ENCODE measurements around the gene FGG. TPM values are rescaled to one million over a fixed set of nuclear protein-coding genes. Genes with fewer than 3 reads are reported as not detected.

The FGG gene
- total and polyA plus RNA-seq, 2 of the 13 experiments (the other 11 are each of a cell fraction or from before 2014, with no cell fraction given) = 1,037 to 2,423 TPM

DNA sequence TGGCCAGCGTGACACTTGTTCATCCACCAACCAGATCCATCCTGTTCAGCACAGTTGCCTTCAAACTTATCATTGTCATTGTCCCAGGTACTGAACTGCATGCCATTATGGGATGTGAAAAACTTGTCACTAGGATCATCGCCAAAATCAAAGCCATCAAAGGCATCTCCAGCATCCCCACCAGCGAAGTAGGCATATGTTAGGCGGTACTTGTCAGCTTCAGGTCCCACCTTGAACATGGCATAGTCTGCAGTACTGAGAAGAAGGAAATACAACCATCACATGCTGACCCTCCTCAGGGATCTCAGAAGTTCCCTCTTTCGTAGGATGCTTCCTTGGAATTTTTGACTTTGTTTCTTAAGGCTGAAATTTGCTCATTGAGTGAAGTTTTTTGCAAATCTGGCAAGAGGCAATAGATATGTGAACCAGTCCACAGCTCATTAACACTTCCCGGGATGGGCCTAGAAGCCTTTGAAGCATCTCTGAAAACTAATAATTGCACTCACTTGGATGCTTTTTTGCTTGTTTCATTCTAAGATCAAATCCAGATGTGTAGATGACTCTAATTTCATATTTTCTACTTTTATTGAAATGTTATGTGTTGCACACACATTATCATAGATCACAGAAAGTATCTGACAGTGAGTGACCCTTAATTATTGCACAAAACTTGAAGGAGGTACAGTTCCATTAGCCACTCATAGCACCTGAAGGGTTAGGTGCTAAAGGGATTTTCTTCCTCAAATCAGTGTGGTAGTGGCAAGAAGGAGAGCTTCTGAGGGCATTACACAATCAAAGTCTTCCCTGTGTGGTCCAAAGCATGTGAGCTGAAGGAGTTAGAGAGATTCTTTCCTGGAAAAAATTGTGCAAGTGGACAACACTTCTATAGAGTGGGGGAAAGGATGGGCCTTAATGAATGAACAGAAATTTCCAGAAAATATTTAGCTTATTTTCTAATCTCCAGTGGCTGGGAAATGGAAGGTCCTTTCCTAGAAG, 5.4 kb downstream of the FGG start (continued):
- no peak for TF ChIP-seq USF2 (IDR thresholded peaks at IDR 0.05; ENCODE audit: low read depth, low read length)
- TF ChIP-seq USF2 (CRISPR knock-in tag; IDR thresholded peaks at IDR 0.05; ENCODE audit: borderline replicate concordance) = no peak
- no peak for TF ChIP-seq RNF2 (conservative IDR thresholded peaks at IDR 0.05; ENCODE audit: low read depth)
- TF ChIP-seq ZNF652 (CRISPR knock-in tag; IDR thresholded peaks at IDR 0.05; ENCODE audit: borderline replicate concordance, low read depth) = no peak
- no peak for TF ChIP-seq ZNF143 (CRISPR knock-in tag; IDR thresholded peaks at IDR 0.05)
- no peak for TF ChIP-seq IKZF4 (CRISPR knock-in tag; IDR thresholded peaks at IDR 0.05; ENCODE audit: borderline replicate concordance, low read depth, not compliant biosample characterization)
- no peak for TF ChIP-seq ZBTB3 (CRISPR knock-in tag; IDR thresholded peaks at IDR 0.05; ENCODE audit: borderline replicate concordance, low read depth)
- no peak for TF ChIP-seq MEF2D (CRISPR knock-in tag; IDR thresholded peaks at IDR 0.05)
- TF ChIP-seq PAF1 (CRISPR knock-in tag; IDR thresholded peaks at IDR 0.05) = peak; percentile 84
- TF ChIP-seq PHF20 (CRISPR knock-in tag; IDR thresholded peaks at IDR 0.05) = no peak
- no peak for TF ChIP-seq CHD2 (IDR thresholded peaks at IDR 0.05; ENCODE audit: low read depth, low read length)
- TF ChIP-seq RBFOX2 (IDR thresholded peaks at IDR 0.05; ENCODE audit: low read depth, low read length) = peak; percentile 51
- TF ChIP-seq POGZ (CRISPR knock-in tag; IDR thresholded peaks at IDR 0.05) = no peak
- no peak for TF ChIP-seq ZKSCAN5 (CRISPR knock-in tag; IDR thresholded peaks at IDR 0.05)
- 0 out of 2 replicates have a peak, but pooled peaks have one; percentile 27 for TF ChIP-seq NCOA5 (CRISPR knock-in tag; IDR thresholded peaks at IDR 0.05)
- TF ChIP-seq SALL2 (CRISPR knock-in tag; IDR thresholded peaks at IDR 0.05) = no peak
- no peak for TF ChIP-seq NFE2L1 (CRISPR knock-in tag; IDR thresholded peaks at IDR 0.05; ENCODE audit: borderline replicate concordance)
- TF ChIP-seq ZNF260 (CRISPR knock-in tag; IDR thresholded peaks at IDR 0.05; ENCODE audit: borderline replicate concordance, low read depth) = no peak
- no peak for TF ChIP-seq ARNT2 (CRISPR knock-in tag; IDR thresholded peaks at IDR 0.05; ENCODE audit: low read depth)
- TF ChIP-seq CEBPG (CRISPR knock-in tag; IDR thresholded peaks at IDR 0.05) = no peak
- TF ChIP-seq ZNF891 (CRISPR knock-in tag; IDR thresholded peaks at IDR 0.05) = no peak
- no peak for TF ChIP-seq ZNF674 (CRISPR knock-in tag; IDR thresholded peaks at IDR 0.05; ENCODE audit: low read depth)
- no peak for TF ChIP-seq TSC22D2 (CRISPR knock-in tag; IDR thresholded peaks at IDR 0.05; ENCODE audit: borderline replicate concordance)
- no peak for TF ChIP-seq ZNF747 (CRISPR knock-in tag; IDR thresholded peaks at IDR 0.05; ENCODE audit: borderline replicate concordance)
- TF ChIP-seq ATAD3A (CRISPR knock-in tag; IDR thresholded peaks at IDR 0.05) = no peak
- no peak for TF ChIP-seq ESRRA (CRISPR knock-in tag; IDR thresholded peaks at IDR 0.05; ENCODE audit: low read depth)
- no peak for TF ChIP-seq MIER2 (CRISPR knock-in tag; IDR thresholded peaks at IDR 0.05)
- TF ChIP-seq ZSCAN5A (CRISPR knock-in tag; IDR thresholded peaks at IDR 0.05; ENCODE audit: borderline replicate concordance) = 0 out of 2 replicates have a peak, but pooled peaks have one; percentile 43
- TF ChIP-seq POLR2A (IDR thresholded peaks at IDR 0.05; ENCODE audit: insufficient read depth in 1 of 2, low read depth in 2 of 2, low read length in 2 of 2) = peak; percentile 40 to 45; a peak in 2 of 4 replicates
- TF ChIP-seq ZSCAN22 (CRISPR knock-in tag; IDR thresholded peaks at IDR 0.05) = no peak

Measured in HepG2 (cell line).